Endothelial cell of umbilical vein (primary cell): ENCODE results near the gene NR2E1. TPM values are rescaled to one million over a fixed set of nuclear protein-coding genes. Genes with fewer than 3 reads are reported as not detected.

Experiments
- BruUV-seq: library from RNA; stranded (reverse); fragments of 400-500 nt; replicated peaks from 2 replicates; lab custom pipeline; 2021; lab: Mats Ljungman, UMichigan
- CTCF ChIA-PET: fragments of 300-600, 350-600 bp; sonication (Branson Sonifier 250); formaldehyde crosslinking; loops from one replicate; lab custom pipeline; 2021; ENCODE audit warnings: antibody characterized with exemption, inconsistent platforms; lab: Charles Lee
- POLR2A ChIA-PET: fragments of 300-600, 350-600 bp; sonication (Branson Sonifier 250); formaldehyde crosslinking; loops from one replicate; lab custom pipeline; 2021; ENCODE audit warnings: antibody characterized with exemption, inconsistent platforms; lab: Charles Lee
- DNase-seq: peaks from one replicate; pipeline ENCODE4 v3.0.0-alpha.2; 2011; ENCODE audit warnings: low read depth, low spot score
- FAIRE-seq: peaks from 2 replicates; lab custom pipeline; 2011; peaks lifted over from hg19 to GRCh38; lab: Jason Lieb, UNC
- H2AFZ ChIP-seq: 2 replicates; pipeline ENCODE4 v1.6.0; 2012; ENCODE audit warnings: low read depth, low read length, control low read depth, inconsistent platforms
- H3K27ac ChIP-seq: 2 replicates; pipeline ENCODE4 v1.5.1; 2011; ENCODE audit warnings: low read depth, mild to moderate bottlenecking, control low read depth, low read length, moderate library complexity; ENCODE audit not compliant: insufficient read depth
- H3K27me3 ChIP-seq, 2 experiments: 2 replicates each; pipeline versions ENCODE4 v1.6.0 to v1.6.1; 2011; ENCODE audit warnings: low read length in 2 of 2, mixed read lengths in 1 of 2; ENCODE audit not compliant: control insufficient read depth in 2 of 2, insufficient read depth in 2 of 2
- H3K36me3 ChIP-seq, 2 experiments: 2 replicates in 1 of 2; 3 replicates in 1 of 2; pipeline ENCODE4 v1.5.1; 2011; ENCODE audit warnings: low read length in 2 of 2, mild to moderate bottlenecking in 1 of 2, moderate library complexity in 1 of 2; ENCODE audit not compliant: control insufficient read depth in 2 of 2, insufficient read depth in 2 of 2; ENCODE audit errors: extremely low read depth in 1 of 2
- H3K4me1 ChIP-seq: 3 replicates; pipeline ENCODE4 v1.5.1; 2011; ENCODE audit warnings: mild to moderate bottlenecking, low read length; ENCODE audit not compliant: control insufficient read depth, insufficient read depth; ENCODE audit errors: extremely low read depth
- H3K4me2 ChIP-seq: 2 replicates; pipeline ENCODE4 v1.6.1; 2011; ENCODE audit warnings: low read length, control low read depth, mixed read lengths; ENCODE audit not compliant: insufficient read depth
- H3K4me3 ChIP-seq, 3 experiments: fragments of 200-600 bp in 1 of 3; sonication (generic), shearing (Covaris generic) in 1 of 3; replicated peaks in 1 of 3; 2 replicates each; pipeline ENCODE4 v1.5.1; 2011 to 2016; ENCODE audit warnings: control low read depth in 3 of 3, low read length in 3 of 3, mild to moderate bottlenecking in 2 of 3, inconsistent platforms in 1 of 3, low read depth in 1 of 3, moderate library complexity in 1 of 3; ENCODE audit not compliant: insufficient read depth in 1 of 3
- H3K79me2 ChIP-seq: 2 replicates; pipeline ENCODE4 v1.6.0; 2012; ENCODE audit warnings: low read length, inconsistent platforms; ENCODE audit not compliant: control insufficient read depth, insufficient read depth
- H3K9ac ChIP-seq: replicated peaks from 2 replicates; pipeline ENCODE3; 2011; ENCODE audit warnings: low read length, control low read depth; ENCODE audit not compliant: insufficient read depth; ENCODE audit errors: extremely low read depth
- H3K9me1 ChIP-seq: replicated peaks from 3 replicates; pipeline ENCODE4 v1.6.0; 2011; ENCODE audit warnings: mild to moderate bottlenecking, low read length; ENCODE audit not compliant: control insufficient read depth, insufficient read depth; ENCODE audit errors: extremely low read depth
- H3K9me3 ChIP-seq: replicated peaks from 2 replicates; pipeline ENCODE4 v1.5.1; 2012; ENCODE audit warnings: low read length, inconsistent platforms; ENCODE audit not compliant: control insufficient read depth, insufficient read depth
- H4K20me1 ChIP-seq: replicated peaks from 2 replicates; pipeline ENCODE3; 2011; ENCODE audit warnings: mild to moderate bottlenecking, low read length; ENCODE audit not compliant: control insufficient read depth, insufficient read depth; ENCODE audit errors: extremely low read depth
- CTCF ChIP-seq, 2 donors: IDR thresholded peaks; 1 replicate in 1 of 2; 2 replicates in 1 of 2; pipeline ENCODE4 v1.5.1; 2011; ENCODE audit warnings: low read length in 2 of 2, mild to moderate bottlenecking in 2 of 2, moderate library complexity in 2 of 2, control low read depth in 1 of 2, inconsistent platforms in 1 of 2, low read depth in 1 of 2; ENCODE audit not compliant: insufficient read depth in 1 of 2; ENCODE audit errors: extremely low read depth in 1 of 2
- EZH2 ChIP-seq: IDR thresholded peaks from 2 replicates; pipeline ENCODE4 v1.6.1; 2012; ENCODE audit warnings: borderline replicate concordance, low read depth, mild to moderate bottlenecking, moderate library complexity, low read length, inconsistent platforms; ENCODE audit not compliant: severe bottlenecking
- GATA2 ChIP-seq: IDR thresholded peaks from 2 replicates; pipeline ENCODE4 v1.7.0; 2011; ENCODE audit warnings: low read depth, mild to moderate bottlenecking, moderate library complexity, mixed read lengths, low read length; ENCODE audit not compliant: insufficient read length, insufficient read depth
- dilution Hi-C: fragments of 300-500 bp; cut with MboI; formaldehyde crosslinking; loops from one replicate; pipeline ENCODE4 v1.15.0; 2019; ENCODE audit warnings: low sequenced_read_pairs; ENCODE audit not compliant: extremely low pct_ligation_motif_present
- intact Hi-C: fragments of 100-400 bp; cut with micrococcal nuclease; formaldehyde crosslinking; loops from one replicate; pipeline ENCODE4 v1.10.0; 2022
- polyA plus RNA-seq, 4 experiments: library from polyadenylated mRNA; depleted of rRNA in 3 of 4; stranded (reverse) in 3 of 4; unstranded in 1 of 4; fragments of >200 nt; gene quantifications; 2 replicates each; pipeline versions ENCODE4 v1.2.1 to v1.2.3, GENCODE V29; 2011 to 2012; ENCODE audit warnings: missing spikeins in 1 of 4
- total RNA-seq: library from RNA; stranded (reverse); gene quantifications from 2 replicates; pipeline ENCODE4 v1.2.3, GENCODE V29; 2021

Gene NR2E1
- total and polyA plus RNA-seq, 2 donors (not counting 3 experiments of a cell fraction or from before 2014, with no cell fraction given): not detected

- FAIRE-seq (no peak), DNase-seq (no peak)
- ChIA-PET CTCF (interaction anchor here (0.7 to 2.0 kb wide), 13 partner anchors 8 to 361 kb away, joined by 3 to 20 read pairs (median 4); partner anchors contain the start of gene SNX3), POLR2A (interaction anchor here (0.6 kb wide), 1 partner anchor 324 kb away, joined by 3 read pairs; no protein-coding TSS in a partner anchor)
- dilution Hi-C loops: no loop called here
- Histone ChIP-seq H3K4me3 (no peak overlapping the region), H3K4me2 (no peak overlapping the region), H2AFZ (no peak overlapping the region), H3K9me1 (no peaks in the 10 kb centered on the region), H3K27me3 (peaks cover 90 to 100% of the 10 kb centered on the region in 2 experiments), H3K9ac (no peak overlapping the region), H3K27ac (no peak overlapping the region), H3K79me2 (no peaks in the 10 kb centered on the region), H3K36me3 (no peaks in the 10 kb centered on the region), H3K4me1 (peaks cover 4% of the 10 kb centered on the region), H4K20me1 (no peaks in the 10 kb centered on the region), H3K9me3 (no peaks in the 10 kb centered on the region)
- TF ChIP-seq GATA2 (no peak), EZH2 (peak; percentile 84), CTCF (IDR thresholded peaks at IDR 0.05; ENCODE audit: extremely low read depth in 1 of 2, insufficient read depth in 1 of 2, low read depth in 1 of 2, low read length in 2 of 2) (peak; percentile 8 to 48)
- intact Hi-C loops: loop anchor here (2.0 to 5.0 kb wide), 2 partner anchors 54 to 324 kb away; no protein-coding TSS in a partner anchor
- BruUV-seq: no TSS peak
Observed at GRCh38 chr6:108168501-108169463, 3.0 kb downstream of the NR2E1 start.
